Measurements from ENCODE around the gene ADCK1.

DNA sequence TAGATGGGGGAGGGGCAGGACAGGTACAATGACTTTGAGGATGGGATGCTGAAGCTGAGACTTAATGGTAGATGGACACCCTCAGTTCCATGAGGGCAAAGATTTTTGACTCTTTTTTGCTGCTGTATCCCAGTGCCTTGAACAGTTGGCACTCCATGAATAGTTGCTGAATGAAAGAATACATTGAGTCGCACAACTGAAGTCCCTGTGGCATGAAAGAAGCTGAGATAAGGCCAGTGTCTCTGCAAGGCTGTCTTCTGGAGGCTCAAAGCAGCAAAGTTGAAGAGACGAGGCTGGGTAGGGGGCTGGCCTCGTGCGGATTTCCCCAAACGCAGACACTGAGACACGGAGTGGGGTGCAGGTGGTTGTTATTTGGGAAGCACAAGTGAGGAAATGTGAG, 179.3 kb downstream of the ADCK1 start:
- TF ChIP-seq, protein P1, sequence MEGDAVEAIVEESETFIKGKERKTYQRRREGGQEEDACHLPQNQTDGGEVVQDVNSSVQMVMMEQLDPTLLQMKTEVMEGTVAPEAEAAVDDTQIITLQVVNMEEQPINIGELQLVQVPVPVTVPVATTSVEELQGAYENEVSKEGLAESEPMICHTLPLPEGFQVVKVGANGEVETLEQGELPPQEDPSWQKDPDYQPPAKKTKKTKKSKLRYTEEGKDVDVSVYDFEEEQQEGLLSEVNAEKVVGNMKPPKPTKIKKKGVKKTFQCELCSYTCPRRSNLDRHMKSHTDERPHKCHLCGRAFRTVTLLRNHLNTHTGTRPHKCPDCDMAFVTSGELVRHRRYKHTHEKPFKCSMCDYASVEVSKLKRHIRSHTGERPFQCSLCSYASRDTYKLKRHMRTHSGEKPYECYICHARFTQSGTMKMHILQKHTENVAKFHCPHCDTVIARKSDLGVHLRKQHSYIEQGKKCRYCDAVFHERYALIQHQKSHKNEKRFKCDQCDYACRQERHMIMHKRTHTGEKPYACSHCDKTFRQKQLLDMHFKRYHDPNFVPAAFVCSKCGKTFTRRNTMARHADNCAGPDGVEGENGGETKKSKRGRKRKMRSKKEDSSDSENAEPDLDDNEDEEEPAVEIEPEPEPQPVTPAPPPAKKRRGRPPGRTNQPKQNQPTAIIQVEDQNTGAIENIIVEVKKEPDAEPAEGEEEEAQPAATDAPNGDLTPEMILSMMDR (conservative IDR thresholded peaks at IDR 0.05; ENCODE audit: low read length) = no peak
- no peak for TF ChIP-seq EZH2phosphoT487 (IDR thresholded peaks at IDR 0.05; ENCODE audit: borderline replicate concordance, low read depth, low read length)
